CD4-positive, alpha-beta T cell (primary cell): ENCODE data around the gene RBM4. TPM values are rescaled to one million over a fixed set of nuclear protein-coding genes. Genes with fewer than 3 reads are reported as not detected.
"Not testable (repeated sequence)": the region's sequence is repeated elsewhere in the genome, so short reads cannot be mapped to it uniquely, and the experiment has no call there.

ENCODE experiments used
- ATAC-seq: fragments of 200-7000 bp; cut with Tn5 transposase; one replicate; pipeline ENCODE4 v1.10.0; 2022; ENCODE audit warnings: mild to moderate bottlenecking; ENCODE audit not compliant: poor library complexity
- CTCF ChIA-PET: fragments of 350-600 bp; sonication (Branson Sonifier 250); formaldehyde crosslinking; loops from one replicate; lab custom pipeline; 2021; ENCODE audit warnings: antibody characterized with exemption, inconsistent platforms; lab: Charles Lee
- POLR2A ChIA-PET: fragments of 350-600 bp; sonication (Branson Sonifier 250); formaldehyde crosslinking; loops from one replicate; lab custom pipeline; 2021; ENCODE audit warnings: antibody characterized with exemption, inconsistent platforms; lab: Charles Lee
- DNase-seq, 14 experiments: peaks; one replicate each; pipeline ENCODE4 v3.0.0-alpha.2; 2013 to 2020; ENCODE audit warnings: mixed read lengths in 2 of 14
- H3K27ac ChIP-seq, 2 donors: one replicate each; pipeline versions ENCODE4 v1.5.1 to v1.7.0; 2013; ENCODE audit warnings: low read length in 2 of 2, low read depth in 1 of 2, mild to moderate bottlenecking in 1 of 2
- H3K27me3 ChIP-seq, 2 experiments: 1 replicate in 1 of 2; 2 replicates in 1 of 2; pipeline versions ENCODE4 v1.6.1 to v1.7.0; 2013; ENCODE audit warnings: low read length in 2 of 2, control low read depth in 1 of 2, mild to moderate bottlenecking in 1 of 2, moderate library complexity in 1 of 2; ENCODE audit not compliant: insufficient read depth in 2 of 2, control insufficient read depth in 1 of 2
- H3K36me3 ChIP-seq: one replicate; pipeline ENCODE4 v1.6.1; 2013; ENCODE audit warnings: low read length, control low read depth; ENCODE audit not compliant: insufficient read depth
- H3K4me1 ChIP-seq: one replicate; pipeline ENCODE4 v1.6.1; 2013; ENCODE audit warnings: low read length, control low read depth; ENCODE audit not compliant: insufficient read depth
- H3K4me3 ChIP-seq: one replicate; pipeline ENCODE4 v1.5.1; 2013; ENCODE audit warnings: mild to moderate bottlenecking, low read length, moderate library complexity
- H3K9me3 ChIP-seq, 2 experiments: 1 replicate in 1 of 2; 2 replicates in 1 of 2; pipeline versions ENCODE4 v1.6.1 to v1.7.0; 2013; ENCODE audit warnings: low read length in 2 of 2, mild to moderate bottlenecking in 2 of 2, control low read depth in 1 of 2, moderate library complexity in 1 of 2; ENCODE audit not compliant: control insufficient read depth in 1 of 2, insufficient read depth in 1 of 2
- H3K27ac Mint-ChIP-seq: one replicate; pipeline ENCODE4 v1.8.0; 2020; ENCODE audit warnings: mixed read lengths
- H3K27me3 Mint-ChIP-seq: one replicate; pipeline ENCODE4 v1.8.0; 2021; ENCODE audit warnings: mixed read lengths
- H3K36me3 Mint-ChIP-seq: one replicate; pipeline ENCODE4 v1.8.0; 2021; ENCODE audit warnings: low read depth, mixed read lengths
- H3K4me1 Mint-ChIP-seq: one replicate; pipeline ENCODE4 v1.8.0; 2021; ENCODE audit warnings: low read depth, mixed read lengths
- H3K4me3 Mint-ChIP-seq: one replicate; pipeline ENCODE4 v1.8.0; 2020; ENCODE audit warnings: mild to moderate bottlenecking, mixed read lengths
- H3K9me3 Mint-ChIP-seq: one replicate; pipeline ENCODE4 v1.8.0; 2020; ENCODE audit warnings: mixed read lengths
- intact Hi-C, 2 experiments: fragments of 100-400 bp; cut with DNase I in 1 of 2; cut with micrococcal nuclease in 1 of 2; formaldehyde crosslinking; loops; one replicate each; pipeline versions ENCODE4 v1.15.1 to v1.9.0; 2023 to 2025; cut with DNase I, micrococcal nuclease
- total RNA-seq, 174 experiments: library from RNA in 2 of 174; stranded (reverse) in 2 of 174; gene quantifications; one replicate each; pipeline ENCODE4 v1.2.3 and lab custom pipeline; 2021 to 2026
- TF ChIP-seq, protein P1 (sequence below): fragments of 200-600 bp; IDR thresholded peaks from one replicate; pipeline ENCODE4 v1.8.0; 2022; ENCODE audit warnings: antibody characterized with exemption, mild to moderate bottlenecking

The RBM4 gene
- total RNA-seq, 2 experiments from 2014 or later, result 194 to 197 TPM

DNA sequence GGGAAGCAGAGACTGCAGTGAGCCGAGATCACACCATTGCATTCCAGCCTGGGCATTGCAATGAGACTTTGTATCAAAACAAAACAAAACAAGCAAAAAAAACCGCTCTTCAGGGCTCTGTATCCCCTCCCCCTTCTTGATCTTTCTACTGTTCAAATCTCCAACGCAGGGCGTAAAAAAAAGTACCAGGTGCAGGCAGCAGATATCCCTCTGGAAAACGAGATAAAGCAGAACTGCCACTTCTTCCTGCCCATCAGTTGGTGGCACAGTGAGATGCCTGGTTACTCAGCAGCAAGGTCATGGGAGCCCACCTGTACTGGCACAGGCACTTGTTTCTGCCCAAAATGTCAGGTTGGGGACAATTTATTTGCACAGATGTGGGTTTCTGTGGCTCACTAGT is 34.3 kb upstream of the RBM4 start:
- Histone ChIP-seq H3K4me3 (no peak overlapping the region), H3K9me3 (no peaks in the 10 kb centered on the region), H3K27ac (no peak overlapping the region), H3K4me1 (no peaks in the 10 kb centered on the region), H3K36me3 (peaks cover 46% of the 10 kb centered on the region), H3K27me3 (no peaks in the 10 kb centered on the region)
- ChIA-PET CTCF (no interaction called here), POLR2A (no interaction called here)
- DNase-seq (no peak), ATAC-seq (no peak)
- Mint-ChIP-seq H3K27me3 (no peaks in the 10 kb centered on the region), H3K4me1 (no peaks in the 10 kb centered on the region), H3K4me3 (no peak overlapping the region), H3K9me3 (no peaks in the 10 kb centered on the region), H3K36me3 (peaks cover 24% of the 10 kb centered on the region), H3K27ac (no peak overlapping the region)
- intact Hi-C loops, result no loop called here
- TF ChIP-seq, protein P1, sequence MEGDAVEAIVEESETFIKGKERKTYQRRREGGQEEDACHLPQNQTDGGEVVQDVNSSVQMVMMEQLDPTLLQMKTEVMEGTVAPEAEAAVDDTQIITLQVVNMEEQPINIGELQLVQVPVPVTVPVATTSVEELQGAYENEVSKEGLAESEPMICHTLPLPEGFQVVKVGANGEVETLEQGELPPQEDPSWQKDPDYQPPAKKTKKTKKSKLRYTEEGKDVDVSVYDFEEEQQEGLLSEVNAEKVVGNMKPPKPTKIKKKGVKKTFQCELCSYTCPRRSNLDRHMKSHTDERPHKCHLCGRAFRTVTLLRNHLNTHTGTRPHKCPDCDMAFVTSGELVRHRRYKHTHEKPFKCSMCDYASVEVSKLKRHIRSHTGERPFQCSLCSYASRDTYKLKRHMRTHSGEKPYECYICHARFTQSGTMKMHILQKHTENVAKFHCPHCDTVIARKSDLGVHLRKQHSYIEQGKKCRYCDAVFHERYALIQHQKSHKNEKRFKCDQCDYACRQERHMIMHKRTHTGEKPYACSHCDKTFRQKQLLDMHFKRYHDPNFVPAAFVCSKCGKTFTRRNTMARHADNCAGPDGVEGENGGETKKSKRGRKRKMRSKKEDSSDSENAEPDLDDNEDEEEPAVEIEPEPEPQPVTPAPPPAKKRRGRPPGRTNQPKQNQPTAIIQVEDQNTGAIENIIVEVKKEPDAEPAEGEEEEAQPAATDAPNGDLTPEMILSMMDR, result no peak

DNA sequence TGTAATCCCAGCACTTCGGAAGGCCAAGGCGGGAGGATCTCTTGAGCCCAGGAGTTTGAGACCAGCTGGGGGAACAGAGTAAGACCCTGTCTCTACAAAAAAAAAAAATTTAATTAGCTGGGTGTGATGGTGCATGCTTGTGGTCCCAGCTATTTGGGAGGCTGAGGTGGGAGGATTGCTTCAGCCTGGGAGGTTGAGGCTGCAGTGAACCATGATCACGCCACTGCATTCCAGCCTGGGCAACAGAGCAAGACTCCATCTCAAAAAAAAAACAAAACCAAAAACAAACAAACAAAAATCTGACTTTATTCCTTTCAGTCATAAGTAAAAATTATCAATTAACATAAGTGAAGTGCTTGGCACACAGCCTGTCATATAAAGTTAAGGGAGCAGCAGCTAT is 31.9 kb upstream of the RBM4 start:
- CTCF ChIA-PET, result interaction anchor here (0.6 to 1.8 kb wide), 2 partner anchors 10 to 1321 kb away, joined by 3 to 4 read pairs; no protein-coding TSS in a partner anchor
- not testable (repeated sequence) for H3K27me3 Mint-ChIP-seq

DNA sequence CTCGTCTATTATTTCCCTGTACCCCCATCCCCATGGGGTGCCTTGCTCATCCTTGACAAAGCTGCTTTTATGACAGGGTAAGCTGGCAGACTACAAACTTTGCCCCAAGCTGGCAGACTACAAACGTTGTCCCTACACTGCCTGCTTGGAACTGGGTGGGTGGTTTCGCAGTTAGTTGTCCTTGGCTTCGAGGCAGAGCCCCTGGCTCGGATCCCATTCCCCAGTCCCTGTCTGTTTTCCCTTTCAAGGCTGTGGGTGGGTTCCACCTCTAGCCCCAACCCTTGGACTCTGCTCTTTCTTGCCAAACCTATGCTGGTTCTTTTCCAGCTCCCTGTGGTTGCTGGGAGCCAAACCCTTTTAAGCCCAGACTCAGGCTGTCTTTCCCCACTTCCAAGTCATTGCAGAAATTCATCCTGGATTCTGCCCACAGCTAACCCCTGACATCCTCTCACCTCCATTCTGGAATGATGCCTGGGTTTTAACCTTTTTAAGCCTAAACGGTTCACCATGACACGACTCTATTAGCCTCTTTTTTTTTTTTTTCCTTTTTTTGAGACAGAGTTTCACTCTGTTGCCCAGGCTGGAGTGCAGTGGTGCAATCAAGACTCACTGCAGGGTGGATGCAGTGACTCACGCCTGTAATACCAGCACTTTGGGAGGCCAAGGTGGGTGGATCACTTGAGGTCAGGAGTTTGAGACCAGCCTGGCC is 31.2 kb upstream of the RBM4 start:
- ATAC-seq (no peak), DNase-seq (no peak)
- no peak overlapping the region for H3K4me3 Mint-ChIP-seq
- H3K4me1 Mint-ChIP-seq, result peaks cover 13% of the 10 kb centered on the region
- Histone ChIP-seq H3K27ac (no peak overlapping the region), H3K9me3 (no peaks in the 10 kb centered on the region), H3K4me1 (no peaks in the 10 kb centered on the region), H3K27me3 (no peaks in the 10 kb centered on the region), H3K36me3 (peaks cover 29% of the 10 kb centered on the region), H3K4me3 (no peak overlapping the region)
- H3K27ac Mint-ChIP-seq, result no peak overlapping the region
- intact Hi-C loops, result no loop called here
- ChIA-PET CTCF (interaction anchor here (1.8 kb wide), 1 partner anchor 11 kb away, joined by 4 read pairs; no protein-coding TSS in a partner anchor), POLR2A (interaction anchor here (0.6 to 1.2 kb wide), 2 partner anchors 9 to 70 kb away, joined by 3 read pairs; partner anchors contain the start of gene RBM14)
- no peaks in the 10 kb centered on the region for H3K27me3 Mint-ChIP-seq
- TF ChIP-seq, protein P1, result no peak
- no peaks in the 10 kb centered on the region for H3K9me3 Mint-ChIP-seq
- H3K36me3 Mint-ChIP-seq, result peaks cover 7% of the 10 kb centered on the region

More for the DNA sequence above, 31.9 kb upstream of the RBM4 start:
- H3K4me3 ChIP-seq, intact Hi-C loops, H3K9me3 ChIP-seq, H3K4me1 ChIP-seq, H3K27ac Mint-ChIP-seq, H3K27ac ChIP-seq, H3K27me3 ChIP-seq, ATAC-seq, H3K4me3 Mint-ChIP-seq, DNase-seq, H3K9me3 Mint-ChIP-seq: not testable (repeated sequence)
- peaks cover 13% of the 10 kb centered on the region for H3K4me1 Mint-ChIP-seq
- peaks cover 10% of the 10 kb centered on the region for H3K36me3 Mint-ChIP-seq
- H3K36me3 ChIP-seq, result peaks cover 31% of the 10 kb centered on the region
- POLR2A ChIA-PET, result interaction anchor here (0.6 to 1.2 kb wide), 2 partner anchors 10 to 71 kb away, joined by 3 read pairs; partner anchors contain the start of gene RBM14
